Osteocyte (in vitro differentiated cells): ENCODE measurements around the gene ITGB3. TPM values are rescaled to one million over a fixed set of nuclear protein-coding genes. Genes with fewer than 3 reads are reported as not detected.

Source experiments
- DNase-seq: peaks from one replicate; pipeline ENCODE4 v3.0.0; 2021; ENCODE audit warnings: mixed read lengths; ENCODE audit not compliant: unreplicated experiment; ENCODE audit errors: extremely low spot score
- H3K27ac Mint-ChIP-seq: one replicate; pipeline ENCODE4 v1.8.0; 2021; ENCODE audit warnings: mild to moderate bottlenecking, mixed read lengths; ENCODE audit not compliant: unreplicated experiment
- H3K27me3 Mint-ChIP-seq: one replicate; pipeline ENCODE4 v1.8.0; 2021; ENCODE audit warnings: mixed read lengths; ENCODE audit not compliant: unreplicated experiment
- H3K36me3 Mint-ChIP-seq: one replicate; pipeline ENCODE4 v1.8.0; 2021; ENCODE audit warnings: mixed read lengths; ENCODE audit not compliant: unreplicated experiment
- H3K4me1 Mint-ChIP-seq: one replicate; pipeline ENCODE4 v1.8.0; 2021; ENCODE audit warnings: mixed read lengths; ENCODE audit not compliant: unreplicated experiment
- H3K4me3 Mint-ChIP-seq: one replicate; pipeline ENCODE4 v1.8.0; 2021; ENCODE audit warnings: mild to moderate bottlenecking, moderate library complexity, mixed read lengths; ENCODE audit not compliant: unreplicated experiment
- H3K9me3 Mint-ChIP-seq: one replicate; pipeline ENCODE4 v1.8.0; 2021; ENCODE audit warnings: mixed read lengths; ENCODE audit not compliant: unreplicated experiment
- CTCF ChIP-seq: fragments of 200-600 bp; sonication (generic); IDR thresholded peaks from 2 replicates; pipeline ENCODE4 v1.5.0; 2021; ENCODE audit warnings: antibody characterized with exemption, mild to moderate bottlenecking, moderate library complexity
- total RNA-seq: library from RNA; stranded (reverse); gene quantifications from 2 replicates; pipeline ENCODE4 v1.2.1, GENCODE V29; 2021

Gene ITGB3
- total RNA-seq, 1 donor from 2014 or later, result 3.3 TPM

- Mint-ChIP-seq H3K36me3 (no peaks in the 10 kb centered on the region), H3K4me3 (no peak overlapping the region), H3K27me3 (peaks cover 2% of the 10 kb centered on the region), H3K27ac (no peak overlapping the region), H3K9me3 (no peaks in the 10 kb centered on the region), H3K4me1 (peaks cover 40% of the 10 kb centered on the region)
- no peak for DNase-seq
- TF ChIP-seq CTCF, result no peak
These were observed 25.8 kb upstream of the ITGB3 start for GRCh38 chr17:47227862-47228261.

DNA sequence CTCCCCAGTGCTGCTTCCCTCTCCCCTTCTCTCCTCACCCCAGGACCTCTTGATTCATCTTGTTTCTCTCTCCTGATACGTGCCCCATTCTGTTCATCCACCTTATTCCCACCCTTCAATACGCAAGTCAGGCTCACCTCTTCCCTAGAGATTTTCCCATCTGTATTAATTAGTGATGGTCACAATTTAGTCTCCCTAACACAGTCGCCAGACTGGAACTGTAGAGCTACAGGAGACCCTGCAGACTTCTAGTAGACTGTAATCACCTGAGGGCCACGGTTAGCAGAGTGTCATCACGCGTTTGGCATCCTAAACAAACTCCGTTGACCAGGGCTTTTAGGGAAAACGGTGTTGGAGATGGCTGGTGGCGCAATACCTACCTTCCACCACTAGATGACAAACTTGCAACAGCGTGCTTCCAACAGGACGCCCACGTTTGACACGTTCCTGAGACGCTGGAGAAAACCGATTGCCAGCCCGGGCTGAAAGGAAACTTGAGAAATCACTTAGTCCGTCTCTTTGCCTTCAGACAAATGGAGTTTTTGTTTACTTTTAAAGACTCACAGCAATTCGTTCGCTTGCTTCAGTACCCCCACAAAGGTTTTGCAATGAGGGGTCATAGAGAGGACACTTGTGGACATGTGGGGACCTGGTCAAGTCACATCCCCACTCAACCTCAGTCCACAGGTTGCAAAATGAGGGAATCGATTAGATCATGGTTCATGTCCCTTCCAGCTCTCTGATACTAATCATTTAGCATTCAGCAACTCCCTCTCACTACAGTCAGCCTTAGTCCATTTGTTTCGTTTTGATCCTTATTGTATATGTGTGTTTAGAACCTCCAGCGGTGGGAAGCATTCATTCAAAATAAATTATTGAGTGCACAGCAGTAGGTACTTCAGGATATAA lies 23.8 kb upstream of the ITGB3 start:
- TF ChIP-seq CTCF, result peak; percentile 98
- peaks cover 2% of the 10 kb centered on the region for H3K27me3 Mint-ChIP-seq
- DNase-seq, result peak; percentile 93
- H3K36me3 Mint-ChIP-seq, result no peaks in the 10 kb centered on the region
- H3K9me3 Mint-ChIP-seq, result no peaks in the 10 kb centered on the region
- H3K4me1 Mint-ChIP-seq, result peaks cover 32% of the 10 kb centered on the region
- peak overlapping the region; percentile 48 for H3K4me3 Mint-ChIP-seq
- peak overlapping the region; percentile 74 for H3K27ac Mint-ChIP-seq

- Mint-ChIP-seq H3K36me3 (no peaks in the 10 kb centered on the region), H3K4me3 (no peak overlapping the region), H3K4me1 (peaks cover 22% of the 10 kb centered on the region), H3K27me3 (peaks cover 2% of the 10 kb centered on the region), H3K27ac (peak overlapping the region; percentile 74), H3K9me3 (no peaks in the 10 kb centered on the region)
- TF ChIP-seq CTCF, result no peak
- no peak for DNase-seq
These were observed 22.8 kb upstream of the ITGB3 start for GRCh38 chr17:47230864-47231263.

DNA sequence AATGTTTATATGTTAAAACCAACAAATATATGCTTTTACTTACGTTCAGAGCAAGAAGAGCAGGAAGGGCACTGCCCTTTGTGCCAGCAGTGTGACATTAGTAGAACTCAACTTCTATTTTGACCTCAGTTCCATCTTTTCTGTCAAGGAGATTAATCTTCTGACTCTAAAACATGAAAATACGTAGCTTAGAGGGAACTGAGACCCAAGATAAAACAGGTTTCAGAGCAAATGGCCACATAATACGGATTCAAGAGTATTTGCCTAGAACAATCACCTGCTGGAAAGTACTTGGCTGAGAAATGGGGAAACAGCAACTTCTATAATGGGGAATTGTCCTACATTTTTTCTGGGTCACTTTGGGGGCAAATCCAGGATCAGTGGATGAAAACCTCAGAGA lies 22.3 kb upstream of the ITGB3 start:
- no peak for TF ChIP-seq CTCF
- H3K27me3 Mint-ChIP-seq, result peaks cover 2% of the 10 kb centered on the region
- peaks cover 19% of the 10 kb centered on the region for H3K4me1 Mint-ChIP-seq
- H3K27ac Mint-ChIP-seq, result no peak overlapping the region
- no peak for DNase-seq
- no peaks in the 10 kb centered on the region for H3K9me3 Mint-ChIP-seq
- H3K36me3 Mint-ChIP-seq, result no peaks in the 10 kb centered on the region
- no peak overlapping the region for H3K4me3 Mint-ChIP-seq

GRCh38 chr17:47231866-47232265 lies 21.8 kb upstream of the ITGB3 start:
- H3K4me3 Mint-ChIP-seq, result no peak overlapping the region
- no peaks in the 10 kb centered on the region for H3K9me3 Mint-ChIP-seq
- peaks cover 19% of the 10 kb centered on the region for H3K4me1 Mint-ChIP-seq
- no peak overlapping the region for H3K27ac Mint-ChIP-seq
- peaks cover 2% of the 10 kb centered on the region for H3K27me3 Mint-ChIP-seq
- DNase-seq, result no peak
- H3K36me3 Mint-ChIP-seq, result no peaks in the 10 kb centered on the region
- TF ChIP-seq CTCF, result no peak
